Measurements from ENCODE around the gene MYLK4.

- no peak for TF ChIP-seq POLR2AphosphoS5 (IDR thresholded peaks at IDR 0.05; ENCODE audit: borderline replicate concordance, low read depth, low read length)
- no peak for TF ChIP-seq EZH2 (IDR thresholded peaks at IDR 0.05)
Observed at GRCh38 chr6:2640551-2640950, 110.2 kb downstream of the MYLK4 start.

Data from SK-N-MC (cell line).